ENCODE measurements around the gene KERA. TPM values are rescaled to one million over a fixed set of nuclear protein-coding genes. Genes with fewer than 3 reads are reported as not detected.

The KERA gene
- total RNA-seq, 1 experiment from 2014 or later = not detected

- no peak overlapping the region for H3K4ac ChIP-seq (ENCODE audit: low read depth, low read length)
- no peak for DNase-seq
- H3K4me1 ChIP-seq (ENCODE audit: insufficient read depth, low read length) = no peaks in the 10 kb centered on the region
- H4K5ac ChIP-seq (ENCODE audit: insufficient read length, low read depth, low read length) = no peak overlapping the region
- H3K27me3 ChIP-seq (ENCODE audit: insufficient read depth, low read length) = no peaks in the 10 kb centered on the region
- no peak overlapping the region for H2BK15ac ChIP-seq (ENCODE audit: low read depth, low read length)
- H4K8ac ChIP-seq (replicated peaks; ENCODE audit: insufficient read length, low read depth, low read length) = no peak overlapping the region
- H3K79me2 ChIP-seq (ENCODE audit: insufficient read depth, low read length) = no peaks in the 10 kb centered on the region
- no peak overlapping the region for H2BK5ac ChIP-seq (ENCODE audit: insufficient read length, low read length)
- no peaks in the 10 kb centered on the region for H4K20me1 ChIP-seq (ENCODE audit: control insufficient read depth, insufficient read depth, insufficient read length)
- no peak overlapping the region for H3K27ac ChIP-seq (ENCODE audit: insufficient read length, low read depth, low read length)
- no peak overlapping the region for H3K18ac ChIP-seq (ENCODE audit: insufficient read length, low read depth, low read length)
- Mint-ChIP-seq H3K4me1 (peaks cover 0 to 3% of the 10 kb centered on the region in 2 experiments; a peak in 2 of 4 replicates), H3K36me3 (ENCODE audit: insufficient read depth in 1 of 3, low read depth in 3 of 3) (no peaks in the 10 kb centered on the region), H3K9me3 (no peaks in the 10 kb centered on the region), H3K27ac (no peak overlapping the region), H3K27me3 (ENCODE audit: low read depth) (no peaks in the 10 kb centered on the region; the same call in 1 of the 2 replicates), H3K4me3 (no peak overlapping the region)
- H3K56ac ChIP-seq (ENCODE audit: insufficient read length, low read depth, low read length) = no peak overlapping the region
- H3K23ac ChIP-seq (ENCODE audit: insufficient read length, low read depth, low read length) = no peak overlapping the region
- H3K23me2 ChIP-seq (ENCODE audit: insufficient read length, low read depth, low read length, poor library complexity, severe bottlenecking) = no peaks in the 10 kb centered on the region
- no peak overlapping the region for H3K9ac ChIP-seq (ENCODE audit: extremely low read depth, insufficient read length, low read length)
- no peak overlapping the region for H2BK12ac ChIP-seq (ENCODE audit: insufficient read length, low read depth, low read length)
- H2AK5ac ChIP-seq (ENCODE audit: insufficient read length, low read length) = no peak overlapping the region
- H3T11ph ChIP-seq (ENCODE audit: low read length) = no peak overlapping the region
- no CpG with 5 or more reads among the region's 2 CpGs for WGBS (ENCODE audit: extremely low coverage, insufficient read length, low lambda C conversion rate)
- no peak overlapping the region for H2BK20ac ChIP-seq (ENCODE audit: low read depth, low read length, poor library complexity, severe bottlenecking)
- no peak overlapping the region for H4K91ac ChIP-seq (ENCODE audit: insufficient read length, low read depth, low read length)
- no peaks in the 10 kb centered on the region for H3K9me3 ChIP-seq (ENCODE audit: control insufficient read depth, low read depth, low read length)
- H3K4me2 ChIP-seq (ENCODE audit: insufficient read depth, insufficient read length, low read length) = no peak overlapping the region
- no peak for TF ChIP-seq CTCF (conservative IDR thresholded peaks at IDR 0.05)
- no peak overlapping the region for H2BK120ac ChIP-seq (ENCODE audit: low read depth, low read length, poor library complexity, severe bottlenecking)
- H3K14ac ChIP-seq (ENCODE audit: insufficient read depth, low read length) = no peak overlapping the region
- H2AFZ ChIP-seq (ENCODE audit: low read length) = no peak overlapping the region
- no peaks in the 10 kb centered on the region for H3K79me1 ChIP-seq (ENCODE audit: insufficient read depth, low read depth, low read length, poor library complexity, severe bottlenecking)
Measured at GRCh38 chr12:91044586-91044985, 13.2 kb downstream of the KERA start.

Measured in H9 (cell line).